ENCODE data around the gene AHDC1. TPM values are rescaled to one million over a fixed set of nuclear protein-coding genes. Genes with fewer than 3 reads are reported as not detected.

AHDC1 gene
- total and polyA plus RNA-seq, 9 of the 15 experiments (the other 6 are each of a cell fraction or from before 2014, with no cell fraction given), result 0.21 to 36.4 (median 4.7) TPM

DNA sequence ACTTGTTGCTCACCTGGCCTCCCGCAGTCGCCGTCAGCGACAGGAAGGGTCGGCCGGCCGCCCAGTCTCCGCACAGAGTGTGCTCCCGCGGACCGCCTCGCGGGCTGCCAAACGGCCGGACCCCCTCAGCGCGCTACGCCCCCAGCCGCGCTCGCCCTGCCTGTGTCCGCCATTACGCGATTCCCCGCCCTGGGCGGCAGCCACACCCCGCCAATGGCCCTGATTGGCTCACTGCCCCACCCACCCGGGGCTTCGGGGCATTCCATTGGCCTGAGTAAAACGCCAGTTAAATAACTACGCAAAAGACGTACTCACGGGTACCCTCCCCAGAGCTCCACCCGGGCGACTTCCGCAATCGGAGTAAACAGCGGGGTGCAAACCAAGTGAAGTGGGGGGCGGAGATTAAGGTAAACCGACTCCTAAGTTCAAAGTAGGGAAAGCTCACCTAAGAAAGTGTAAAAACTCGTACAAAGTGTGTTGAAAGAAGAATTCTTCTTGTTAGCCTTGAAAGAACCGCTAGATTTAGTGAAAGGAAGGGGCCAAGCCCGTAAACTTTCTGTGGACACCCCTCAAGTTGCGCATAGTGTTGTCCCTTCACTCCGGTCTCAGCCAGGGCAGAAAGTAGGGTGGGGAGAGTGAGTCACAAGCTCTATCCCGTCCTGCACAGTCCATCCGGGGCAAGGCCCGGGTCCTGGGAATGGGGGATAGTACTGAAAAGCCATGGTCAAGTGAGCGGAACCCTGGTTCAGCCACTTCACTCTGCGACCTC lies 113.8 kb downstream of the AHDC1 start, which contains the start of gene WASF2 (continued):
- TF ChIP-seq, protein P1, sequence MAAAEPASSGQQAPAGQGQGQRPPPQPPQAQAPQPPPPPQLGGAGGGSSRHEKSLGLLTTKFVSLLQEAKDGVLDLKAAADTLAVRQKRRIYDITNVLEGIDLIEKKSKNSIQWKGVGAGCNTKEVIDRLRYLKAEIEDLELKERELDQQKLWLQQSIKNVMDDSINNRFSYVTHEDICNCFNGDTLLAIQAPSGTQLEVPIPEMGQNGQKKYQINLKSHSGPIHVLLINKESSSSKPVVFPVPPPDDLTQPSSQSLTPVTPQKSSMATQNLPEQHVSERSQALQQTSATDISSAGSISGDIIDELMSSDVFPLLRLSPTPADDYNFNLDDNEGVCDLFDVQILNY (CRISPR knock-in tag; IDR thresholded peaks at IDR 0.05), result no peak
- TF ChIP-seq, protein P2, sequence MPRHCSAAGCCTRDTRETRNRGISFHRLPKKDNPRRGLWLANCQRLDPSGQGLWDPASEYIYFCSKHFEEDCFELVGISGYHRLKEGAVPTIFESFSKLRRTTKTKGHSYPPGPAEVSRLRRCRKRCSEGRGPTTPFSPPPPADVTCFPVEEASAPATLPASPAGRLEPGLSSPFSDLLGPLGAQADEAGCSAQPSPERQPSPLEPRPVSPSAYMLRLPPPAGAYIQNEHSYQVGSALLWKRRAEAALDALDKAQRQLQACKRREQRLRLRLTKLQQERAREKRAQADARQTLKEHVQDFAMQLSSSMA (CRISPR knock-in tag; IDR thresholded peaks at IDR 0.05), result peak; percentile 73; the same call in 1 of the 2 replicates
- TF ChIP-seq KDM1A (IDR thresholded peaks at IDR 0.05), result no peak
- peak; percentile 82 for TF ChIP-seq NR2C1 (IDR thresholded peaks at IDR 0.05)
- peak; percentile 86 for TF ChIP-seq NR2C1 (tag; IDR thresholded peaks at IDR 0.05)
- TF ChIP-seq, protein P3, sequence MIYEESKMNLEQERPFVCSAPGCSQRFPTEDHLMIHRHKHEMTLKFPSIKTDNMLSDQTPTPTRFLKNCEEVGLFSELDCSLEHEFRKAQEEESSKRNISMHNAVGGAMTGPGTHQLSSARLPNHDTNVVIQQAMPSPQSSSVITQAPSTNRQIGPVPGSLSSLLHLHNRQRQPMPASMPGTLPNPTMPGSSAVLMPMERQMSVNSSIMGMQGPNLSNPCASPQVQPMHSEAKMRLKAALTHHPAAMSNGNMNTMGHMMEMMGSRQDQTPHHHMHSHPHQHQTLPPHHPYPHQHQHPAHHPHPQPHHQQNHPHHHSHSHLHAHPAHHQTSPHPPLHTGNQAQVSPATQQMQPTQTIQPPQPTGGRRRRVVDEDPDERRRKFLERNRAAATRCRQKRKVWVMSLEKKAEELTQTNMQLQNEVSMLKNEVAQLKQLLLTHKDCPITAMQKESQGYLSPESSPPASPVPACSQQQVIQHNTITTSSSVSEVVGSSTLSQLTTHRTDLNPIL (CRISPR knock-in tag; IDR thresholded peaks at IDR 0.05), result no peak
- no peak for TF ChIP-seq LEF1 (IDR thresholded peaks at IDR 0.05)
- no peak for TF ChIP-seq POLR3G (IDR thresholded peaks at IDR 0.05; ENCODE audit: extremely low read depth, insufficient read length, insufficient replicate concordance)
- TF ChIP-seq, protein P4, sequence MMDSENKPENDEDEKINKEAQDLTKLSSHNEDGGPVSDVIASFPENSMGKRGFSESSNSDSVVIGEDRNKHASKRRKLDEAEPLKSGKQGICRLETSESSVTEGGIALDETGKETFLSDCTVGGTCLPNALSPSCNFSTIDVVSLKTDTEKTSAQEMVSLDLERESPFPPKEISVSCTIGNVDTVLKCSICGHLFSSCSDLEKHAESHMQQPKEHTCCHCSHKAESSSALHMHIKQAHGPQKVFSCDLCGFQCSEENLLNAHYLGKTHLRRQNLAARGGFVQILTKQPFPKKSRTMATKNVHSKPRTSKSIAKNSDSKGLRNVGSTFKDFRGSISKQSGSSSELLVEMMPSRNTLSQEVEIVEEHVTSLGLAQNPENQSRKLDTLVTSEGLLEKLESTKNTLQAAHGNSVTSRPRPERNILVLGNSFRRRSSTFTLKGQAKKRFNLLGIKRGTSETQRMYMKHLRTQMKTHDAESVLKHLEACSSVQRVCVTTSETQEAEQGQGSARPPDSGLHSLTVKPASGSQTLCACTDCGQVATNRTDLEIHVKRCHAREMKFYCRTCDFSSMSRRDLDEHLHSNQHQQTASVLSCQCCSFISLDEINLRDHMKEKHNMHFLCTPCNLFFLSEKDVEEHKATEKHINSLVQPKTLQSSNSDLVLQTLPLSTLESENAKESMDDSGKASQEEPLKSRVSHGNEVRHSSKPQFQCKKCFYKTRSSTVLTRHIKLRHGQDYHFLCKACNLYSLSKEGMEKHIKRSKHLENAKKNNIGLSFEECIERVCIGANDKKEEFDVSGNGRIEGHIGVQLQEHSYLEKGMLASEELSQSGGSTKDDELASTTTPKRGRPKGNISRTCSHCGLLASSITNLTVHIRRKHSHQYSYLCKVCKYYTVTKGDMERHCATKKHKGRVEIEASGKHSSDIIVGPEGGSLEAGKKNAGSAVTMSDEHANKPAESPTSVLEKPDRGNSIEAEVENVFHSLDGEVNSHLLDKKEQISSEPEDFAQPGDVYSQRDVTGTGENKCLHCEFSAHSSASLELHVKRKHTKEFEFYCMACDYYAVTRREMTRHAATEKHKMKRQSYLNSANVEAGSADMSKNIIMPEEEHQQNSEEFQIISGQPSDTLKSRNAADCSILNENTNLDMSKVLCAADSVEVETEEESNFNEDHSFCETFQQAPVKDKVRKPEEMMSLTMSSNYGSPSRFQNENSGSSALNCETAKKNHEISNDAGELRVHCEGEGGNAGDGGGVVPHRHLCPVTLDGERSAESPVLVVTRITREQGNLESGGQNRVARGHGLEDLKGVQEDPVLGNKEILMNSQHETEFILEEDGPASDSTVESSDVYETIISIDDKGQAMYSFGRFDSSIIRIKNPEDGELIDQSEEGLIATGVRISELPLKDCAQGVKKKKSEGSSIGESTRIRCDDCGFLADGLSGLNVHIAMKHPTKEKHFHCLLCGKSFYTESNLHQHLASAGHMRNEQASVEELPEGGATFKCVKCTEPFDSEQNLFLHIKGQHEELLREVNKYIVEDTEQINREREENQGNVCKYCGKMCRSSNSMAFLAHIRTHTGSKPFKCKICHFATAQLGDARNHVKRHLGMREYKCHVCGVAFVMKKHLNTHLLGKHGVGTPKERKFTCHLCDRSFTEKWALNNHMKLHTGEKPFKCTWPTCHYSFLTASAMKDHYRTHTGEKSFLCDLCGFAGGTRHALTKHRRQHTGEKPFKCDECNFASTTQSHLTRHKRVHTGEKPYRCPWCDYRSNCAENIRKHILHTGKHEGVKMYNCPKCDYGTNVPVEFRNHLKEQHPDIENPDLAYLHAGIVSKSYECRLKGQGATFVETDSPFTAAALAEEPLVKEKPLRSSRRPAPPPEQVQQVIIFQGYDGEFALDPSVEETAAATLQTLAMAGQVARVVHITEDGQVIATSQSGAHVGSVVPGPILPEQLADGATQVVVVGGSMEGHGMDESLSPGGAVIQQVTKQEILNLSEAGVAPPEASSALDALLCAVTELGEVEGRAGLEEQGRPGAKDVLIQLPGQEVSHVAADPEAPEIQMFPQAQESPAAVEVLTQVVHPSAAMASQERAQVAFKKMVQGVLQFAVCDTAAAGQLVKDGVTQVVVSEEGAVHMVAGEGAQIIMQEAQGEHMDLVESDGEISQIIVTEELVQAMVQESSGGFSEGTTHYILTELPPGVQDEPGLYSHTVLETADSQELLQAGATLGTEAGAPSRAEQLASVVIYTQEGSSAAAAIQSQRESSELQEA (IDR thresholded peaks at IDR 0.05; ENCODE audit: low read depth), result no peak
- peak; percentile 98 for TF ChIP-seq MBD2 (IDR thresholded peaks at IDR 0.05; ENCODE audit: borderline replicate concordance, low read depth)
- no peak; the same call in 1 of the 2 replicates for TF ChIP-seq RAD51 (IDR thresholded peaks at IDR 0.05; ENCODE audit: borderline replicate concordance, low read depth)
- TF ChIP-seq, protein P5, sequence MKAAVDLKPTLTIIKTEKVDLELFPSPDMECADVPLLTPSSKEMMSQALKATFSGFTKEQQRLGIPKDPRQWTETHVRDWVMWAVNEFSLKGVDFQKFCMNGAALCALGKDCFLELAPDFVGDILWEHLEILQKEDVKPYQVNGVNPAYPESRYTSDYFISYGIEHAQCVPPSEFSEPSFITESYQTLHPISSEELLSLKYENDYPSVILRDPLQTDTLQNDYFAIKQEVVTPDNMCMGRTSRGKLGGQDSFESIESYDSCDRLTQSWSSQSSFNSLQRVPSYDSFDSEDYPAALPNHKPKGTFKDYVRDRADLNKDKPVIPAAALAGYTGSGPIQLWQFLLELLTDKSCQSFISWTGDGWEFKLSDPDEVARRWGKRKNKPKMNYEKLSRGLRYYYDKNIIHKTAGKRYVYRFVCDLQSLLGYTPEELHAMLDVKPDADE (conservative IDR thresholded peaks at IDR 0.05; ENCODE audit: control insufficient read depth, low read depth, low read length), result peak; percentile 74; the same call in 1 of the 2 replicates
- TF ChIP-seq XRCC3 (IDR thresholded peaks at IDR 0.05), result no peak
- TF ChIP-seq ZNF354B (CRISPR knock-in tag; IDR thresholded peaks at IDR 0.05), result no peak
- peak; percentile 83 for TF ChIP-seq KLF13 (tag; IDR thresholded peaks at IDR 0.05; ENCODE audit: borderline replicate concordance, low read depth)
- TF ChIP-seq MEF2D (tag; conservative IDR thresholded peaks at IDR 0.05; ENCODE audit: low read depth), result no peak

Data from K562 (cell line).